Measurements from ENCODE around the gene ABHD6.

ABHD6 gene

DNA sequence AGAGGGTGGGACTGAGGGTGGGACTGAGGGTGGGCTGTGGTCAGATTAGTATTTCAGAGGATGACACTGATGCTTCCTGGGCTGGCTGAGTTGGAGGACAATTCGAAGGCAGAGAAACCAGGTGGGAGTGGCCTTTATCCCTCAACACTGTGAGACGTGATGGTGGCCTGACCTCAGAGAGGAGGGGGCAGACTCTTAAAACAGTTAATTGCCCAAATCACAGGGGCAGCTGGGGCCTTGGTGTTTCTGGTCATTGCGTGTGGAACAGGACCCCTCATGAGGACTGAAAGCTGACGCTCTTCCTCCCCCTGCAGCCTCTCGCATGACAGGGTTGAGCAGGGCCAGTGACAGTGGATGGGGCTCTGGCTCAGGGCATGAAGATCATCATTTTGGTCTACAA, 45.5 kb upstream of the ABHD6 start:
- TF ChIP-seq EZH2phosphoT487 (conservative IDR thresholded peaks at IDR 0.05; ENCODE audit: low read length), result no peak
- TF ChIP-seq, protein P1, sequence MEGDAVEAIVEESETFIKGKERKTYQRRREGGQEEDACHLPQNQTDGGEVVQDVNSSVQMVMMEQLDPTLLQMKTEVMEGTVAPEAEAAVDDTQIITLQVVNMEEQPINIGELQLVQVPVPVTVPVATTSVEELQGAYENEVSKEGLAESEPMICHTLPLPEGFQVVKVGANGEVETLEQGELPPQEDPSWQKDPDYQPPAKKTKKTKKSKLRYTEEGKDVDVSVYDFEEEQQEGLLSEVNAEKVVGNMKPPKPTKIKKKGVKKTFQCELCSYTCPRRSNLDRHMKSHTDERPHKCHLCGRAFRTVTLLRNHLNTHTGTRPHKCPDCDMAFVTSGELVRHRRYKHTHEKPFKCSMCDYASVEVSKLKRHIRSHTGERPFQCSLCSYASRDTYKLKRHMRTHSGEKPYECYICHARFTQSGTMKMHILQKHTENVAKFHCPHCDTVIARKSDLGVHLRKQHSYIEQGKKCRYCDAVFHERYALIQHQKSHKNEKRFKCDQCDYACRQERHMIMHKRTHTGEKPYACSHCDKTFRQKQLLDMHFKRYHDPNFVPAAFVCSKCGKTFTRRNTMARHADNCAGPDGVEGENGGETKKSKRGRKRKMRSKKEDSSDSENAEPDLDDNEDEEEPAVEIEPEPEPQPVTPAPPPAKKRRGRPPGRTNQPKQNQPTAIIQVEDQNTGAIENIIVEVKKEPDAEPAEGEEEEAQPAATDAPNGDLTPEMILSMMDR (IDR thresholded peaks at IDR 0.05; ENCODE audit: insufficient read depth, low read length, poor library complexity, severe bottlenecking), result no peak
- Histone ChIP-seq H3K4me3 (ENCODE audit: insufficient read depth, low read length, poor library complexity, severe bottlenecking) (no peak overlapping the region), H3K4me2 (ENCODE audit: low read depth, low read length, poor library complexity, severe bottlenecking) (no peak overlapping the region), H4K20me1 (ENCODE audit: low read depth, low read length) (no peaks in the 10 kb centered on the region), H3F3A (ENCODE audit: insufficient read depth) (peaks cover 7% of the 10 kb centered on the region), H3K27me3 (ENCODE audit: low read length) (no peaks in the 10 kb centered on the region), H3K27ac (ENCODE audit: low read depth, low read length) (no peak overlapping the region), H3K36me3 (ENCODE audit: low read length) (no peaks in the 10 kb centered on the region; the same call in 1 of the 2 replicates), H3K9ac (ENCODE audit: low read length) (no peak overlapping the region), H3K79me2 (ENCODE audit: insufficient read depth, low read length) (no peaks in the 10 kb centered on the region), H3K9me2 (replicated peaks; ENCODE audit: insufficient read depth, low read length) (no peaks in the 10 kb centered on the region), H3K9me3 (ENCODE audit: insufficient read depth, low read length) (peaks cover 5% of the 10 kb centered on the region; the same call in 1 of the 2 replicates), H2AFZ (ENCODE audit: low read depth, low read length, severe bottlenecking) (no peak overlapping the region)

DNA sequence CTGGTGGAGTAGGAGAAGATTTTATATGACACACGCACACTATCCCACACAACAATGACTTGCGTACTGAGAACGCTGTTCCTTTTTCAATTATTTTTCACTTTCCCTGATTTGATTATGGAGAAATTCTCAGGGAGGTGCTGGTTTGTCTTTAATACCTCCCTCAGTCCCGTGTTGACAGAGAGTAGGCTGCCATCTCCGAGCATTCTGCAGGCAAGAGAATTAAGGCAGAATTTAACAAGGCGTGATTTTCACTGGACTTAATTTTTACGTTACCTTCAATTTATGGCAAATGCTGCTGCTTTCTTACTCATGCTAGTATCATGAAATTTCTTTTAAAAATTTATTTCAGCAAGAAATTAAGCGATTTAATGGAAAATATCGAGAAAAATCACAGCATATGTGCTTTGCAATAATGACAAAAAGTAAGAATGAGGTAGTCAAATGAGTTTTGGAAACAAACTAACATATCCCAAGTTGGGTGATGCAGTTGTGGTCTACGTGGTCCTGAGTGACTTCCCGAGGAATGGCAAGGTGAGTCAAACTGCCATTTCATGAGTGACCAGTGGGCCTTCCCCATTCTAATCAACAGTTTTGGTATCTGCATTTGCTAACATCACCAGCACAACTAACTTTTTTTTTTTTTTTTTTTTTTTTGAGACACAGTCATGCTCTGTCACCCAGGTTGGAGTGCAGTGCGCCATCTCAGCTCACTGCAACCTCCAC, 43.7 kb upstream of the ABHD6 start:
- Histone ChIP-seq H3K79me2 (ENCODE audit: insufficient read depth, low read length) (no peaks in the 10 kb centered on the region), H2AFZ (ENCODE audit: low read depth, low read length, severe bottlenecking) (no peak overlapping the region), H3K36me3 (ENCODE audit: low read length) (no peaks in the 10 kb centered on the region; the same call in 1 of the 2 replicates), H3K9me2 (replicated peaks; ENCODE audit: insufficient read depth, low read length) (no peaks in the 10 kb centered on the region), H3K27ac (ENCODE audit: low read depth, low read length) (no peak overlapping the region), H3K4me2 (ENCODE audit: low read depth, low read length, poor library complexity, severe bottlenecking) (no peak overlapping the region), H4K20me1 (ENCODE audit: low read depth, low read length) (no peaks in the 10 kb centered on the region), H3K9me3 (ENCODE audit: insufficient read depth, low read length) (peaks cover 5% of the 10 kb centered on the region; the same call in 1 of the 2 replicates), H3K27me3 (ENCODE audit: low read length) (no peaks in the 10 kb centered on the region), H3K4me3 (ENCODE audit: insufficient read depth, low read length, poor library complexity, severe bottlenecking) (no peak overlapping the region), H3F3A (ENCODE audit: insufficient read depth) (peaks cover 7% of the 10 kb centered on the region), H3K9ac (ENCODE audit: low read length) (no peak overlapping the region)
- TF ChIP-seq, protein P1 (IDR thresholded peaks at IDR 0.05; ENCODE audit: insufficient read depth, low read length, poor library complexity, severe bottlenecking), result no peak
- no peak for TF ChIP-seq EZH2phosphoT487 (conservative IDR thresholded peaks at IDR 0.05; ENCODE audit: low read length)

DNA sequence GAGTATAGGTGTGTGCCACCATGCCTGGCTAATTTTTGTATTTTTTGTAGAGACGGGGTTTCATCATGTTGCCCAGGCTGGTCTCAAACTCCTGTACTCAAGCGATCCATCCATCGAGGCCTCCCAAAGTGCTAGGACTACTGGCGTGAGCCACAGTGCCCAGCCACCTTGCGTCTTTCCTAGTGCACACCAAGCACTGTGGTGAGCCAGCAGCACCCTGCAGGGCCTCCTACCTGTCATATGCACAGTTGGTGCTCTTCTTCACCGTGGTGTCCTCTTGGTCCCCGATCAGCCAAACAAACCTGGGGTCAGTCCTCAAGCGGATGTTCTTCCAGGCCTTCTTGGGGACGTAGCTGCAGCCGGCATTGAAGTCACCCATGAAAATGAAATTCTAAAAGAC, 40.0 kb upstream of the ABHD6 start:
- H3K4me3 ChIP-seq (ENCODE audit: insufficient read depth, low read length, poor library complexity, severe bottlenecking), result no peak overlapping the region
- no peaks in the 10 kb centered on the region for H3K9me2 ChIP-seq (replicated peaks; ENCODE audit: insufficient read depth, low read length)
- H3K9me3 ChIP-seq (ENCODE audit: insufficient read depth, low read length), result peaks cover 5% of the 10 kb centered on the region; the same call in 1 of the 2 replicates
- no peaks in the 10 kb centered on the region for H4K20me1 ChIP-seq (ENCODE audit: low read depth, low read length)
- TF ChIP-seq, protein P1 (IDR thresholded peaks at IDR 0.05; ENCODE audit: insufficient read depth, low read length, poor library complexity, severe bottlenecking), result no peak
- TF ChIP-seq EZH2phosphoT487 (conservative IDR thresholded peaks at IDR 0.05; ENCODE audit: low read length), result no peak
- H3K27me3 ChIP-seq (ENCODE audit: low read length), result no peaks in the 10 kb centered on the region
- H3K9ac ChIP-seq (ENCODE audit: low read length), result no peak overlapping the region
- no peak overlapping the region for H2AFZ ChIP-seq (ENCODE audit: low read depth, low read length, severe bottlenecking)
- H3K4me2 ChIP-seq (ENCODE audit: low read depth, low read length, poor library complexity, severe bottlenecking), result no peak overlapping the region
- H3F3A ChIP-seq (ENCODE audit: insufficient read depth), result peaks cover 7% of the 10 kb centered on the region
- no peaks in the 10 kb centered on the region; the same call in 1 of the 2 replicates for H3K36me3 ChIP-seq (ENCODE audit: low read length)
- H3K79me2 ChIP-seq (ENCODE audit: insufficient read depth, low read length), result no peaks in the 10 kb centered on the region
- H3K27ac ChIP-seq (ENCODE audit: low read depth, low read length), result no peak overlapping the region

All from SU-DHL-6 (cell line).